Measurements from ENCODE around the gene KATNIP.

Gene KATNIP

GRCh38 chr16:27549746-27550581 lies at the start of gene KATNIP, which contains the start of gene GTF3C1:
Gene KATNIP, plus strand, starts transcription at chr16:27550144. Its CDS starts 27 bp downstream, at chr16:27550171.
Gene GTF3C1, minus strand, starts transcription at chr16:27549913. Its CDS starts 23 bp downstream, at chr16:27549890.
- DNase-seq (ENCODE audit: low read depth): peak; percentile 100

GRCh38 chr16:27500801-27501200 lies 49.1 kb upstream of the KATNIP start:
- DNase-seq (ENCODE audit: low read depth): no peak

- no peak for DNase-seq (ENCODE audit: low read depth)
Measured at GRCh38 chr16:27503662-27504061, 46.3 kb upstream of the KATNIP start.

GRCh38 chr16:27505297-27506236 lies 44.4 kb upstream of the KATNIP start:
- DNase-seq (ENCODE audit: low read depth): no peak

GRCh38 chr16:27506771-27507170 lies 43.2 kb upstream of the KATNIP start:
- no peak for DNase-seq (ENCODE audit: low read depth)

GRCh38 chr16:27508476-27508875 lies 41.5 kb upstream of the KATNIP start:
- no peak for DNase-seq (ENCODE audit: low read depth)

- DNase-seq (ENCODE audit: low read depth): no peak
Measured at GRCh38 chr16:27511657-27512448, 38.1 kb upstream of the KATNIP start.

- DNase-seq (ENCODE audit: low read depth): no peak
Measured at GRCh38 chr16:27514806-27515205, 35.1 kb upstream of the KATNIP start.

- peak; percentile 3 for DNase-seq (ENCODE audit: low read depth)
Measured at GRCh38 chr16:27515874-27516353, 34.0 kb upstream of the KATNIP start.

- DNase-seq (ENCODE audit: low read depth): no peak
Measured at GRCh38 chr16:27516365-27516764, 33.6 kb upstream of the KATNIP start.

GRCh38 chr16:27517664-27518063 lies 32.3 kb upstream of the KATNIP start:
- DNase-seq (ENCODE audit: low read depth): no peak

GRCh38 chr16:27518226-27518625 lies 31.7 kb upstream of the KATNIP start:
- DNase-seq (ENCODE audit: low read depth): no peak

- no peak for DNase-seq (ENCODE audit: low read depth)
Measured at GRCh38 chr16:27520982-27521673, 28.8 kb upstream of the KATNIP start.

GRCh38 chr16:27522173-27522707 lies 27.7 kb upstream of the KATNIP start:
- no peak for DNase-seq (ENCODE audit: low read depth)

- no peak for DNase-seq (ENCODE audit: low read depth)
Measured at GRCh38 chr16:27526180-27526579, 23.8 kb upstream of the KATNIP start.

- DNase-seq (ENCODE audit: low read depth): no peak
Measured at GRCh38 chr16:27528294-27528693, 21.6 kb upstream of the KATNIP start.

- DNase-seq (ENCODE audit: low read depth): no peak
Measured at GRCh38 chr16:27529962-27530361, 20.0 kb upstream of the KATNIP start.

- no peak for DNase-seq (ENCODE audit: low read depth)
Measured at GRCh38 chr16:27531186-27531585, 18.8 kb upstream of the KATNIP start.

GRCh38 chr16:27531826-27532800 lies 17.8 kb upstream of the KATNIP start:
- no peak for DNase-seq (ENCODE audit: low read depth)

GRCh38 chr16:27534256-27534655 lies 15.7 kb upstream of the KATNIP start:
- DNase-seq (ENCODE audit: low read depth): no peak

All from activated T-cell treated with anti-CD3 and anti-CD28 coated beads for 1 hour (primary cell).